Uterus (tissue), 2 donors: ENCODE results near the gene RAD23A.

Experiments used
- POLR2A ChIP-seq, 2 donors: fragments of 450-650 bp; IDR thresholded peaks; one replicate each; pipeline ENCODE4 v1.6.1; 2016; ENCODE audit warnings: antibody characterized with exemption in 2 of 2, mild to moderate bottlenecking in 1 of 2, moderate library complexity in 1 of 2
- TF ChIP-seq, protein P1 (sequence below), 4 experiments: fragments of 200-600 bp in 2 of 4; fragments of 450-650 bp in 2 of 4; sonication (generic) in 2 of 4; IDR thresholded peaks; one replicate each; pipeline ENCODE4 v1.5.1; 2016 to 2019; ENCODE audit warnings: antibody characterized with exemption in 4 of 4, mild to moderate bottlenecking in 2 of 4, moderate library complexity in 1 of 4

DNA sequence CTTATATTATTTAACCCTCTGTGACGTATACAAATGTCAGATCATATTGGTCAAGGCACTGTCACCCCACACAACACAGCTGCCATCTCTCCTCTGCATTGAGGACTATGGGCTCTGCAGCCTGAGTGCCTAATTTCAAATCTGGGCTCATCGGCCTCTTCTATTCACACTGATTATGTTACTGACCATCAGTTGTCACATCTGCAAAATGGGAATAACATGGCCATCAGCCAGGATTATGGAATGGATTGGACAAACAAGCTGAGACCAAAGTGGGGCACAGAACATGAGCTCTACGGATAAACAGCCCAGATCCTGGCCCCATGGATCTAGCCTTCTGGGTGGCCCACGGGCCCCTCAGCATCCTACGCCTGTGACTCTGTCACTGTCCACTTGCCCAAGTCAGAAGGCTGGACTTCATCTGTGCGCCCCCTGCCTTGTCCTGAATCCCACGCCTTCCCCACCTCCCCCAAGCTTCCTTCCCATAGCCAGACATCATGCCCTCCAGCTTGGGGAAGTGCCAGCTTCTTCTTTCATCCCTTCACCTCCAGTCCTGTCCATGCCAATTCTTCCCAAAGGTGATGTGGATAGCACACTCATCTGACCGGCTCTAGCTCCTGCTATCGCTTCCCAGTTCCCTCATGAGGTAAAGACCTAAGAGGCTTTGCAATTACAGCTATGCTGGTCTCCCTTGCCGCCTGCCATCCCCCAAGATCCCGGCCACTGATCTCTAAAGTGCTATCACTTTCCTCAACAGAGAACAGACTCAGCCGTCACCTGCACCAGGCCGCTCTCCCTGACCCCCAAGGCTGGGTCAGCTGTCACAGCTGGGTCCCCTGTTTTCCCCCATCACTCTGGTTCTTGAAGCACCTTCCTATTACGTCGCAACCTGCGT is 13.0 kb upstream of the RAD23A start:
- TF ChIP-seq, protein P1, sequence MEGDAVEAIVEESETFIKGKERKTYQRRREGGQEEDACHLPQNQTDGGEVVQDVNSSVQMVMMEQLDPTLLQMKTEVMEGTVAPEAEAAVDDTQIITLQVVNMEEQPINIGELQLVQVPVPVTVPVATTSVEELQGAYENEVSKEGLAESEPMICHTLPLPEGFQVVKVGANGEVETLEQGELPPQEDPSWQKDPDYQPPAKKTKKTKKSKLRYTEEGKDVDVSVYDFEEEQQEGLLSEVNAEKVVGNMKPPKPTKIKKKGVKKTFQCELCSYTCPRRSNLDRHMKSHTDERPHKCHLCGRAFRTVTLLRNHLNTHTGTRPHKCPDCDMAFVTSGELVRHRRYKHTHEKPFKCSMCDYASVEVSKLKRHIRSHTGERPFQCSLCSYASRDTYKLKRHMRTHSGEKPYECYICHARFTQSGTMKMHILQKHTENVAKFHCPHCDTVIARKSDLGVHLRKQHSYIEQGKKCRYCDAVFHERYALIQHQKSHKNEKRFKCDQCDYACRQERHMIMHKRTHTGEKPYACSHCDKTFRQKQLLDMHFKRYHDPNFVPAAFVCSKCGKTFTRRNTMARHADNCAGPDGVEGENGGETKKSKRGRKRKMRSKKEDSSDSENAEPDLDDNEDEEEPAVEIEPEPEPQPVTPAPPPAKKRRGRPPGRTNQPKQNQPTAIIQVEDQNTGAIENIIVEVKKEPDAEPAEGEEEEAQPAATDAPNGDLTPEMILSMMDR (IDR thresholded peaks at IDR 0.05): no peak
- no peak for TF ChIP-seq POLR2A (IDR thresholded peaks at IDR 0.05)
